Right lobe of liver (tissue), 6 donors: ENCODE data around the gene TOX3. TPM values are rescaled to one million over a fixed set of nuclear protein-coding genes. Genes with fewer than 3 reads are reported as not detected.

Experiments
- ATAC-seq, 4 donors: fragments of 200-7000 bp; cut with Tn5 transposase; one replicate each; pipeline ENCODE4 v1.9.1; 2020; ENCODE audit warnings: mild to moderate bottlenecking in 4 of 4, moderate library complexity in 4 of 4
- DNase-seq, 3 donors: peaks; one replicate each; pipeline ENCODE4 v3.0.0-alpha.2; 2020
- H3K27ac ChIP-seq, 3 donors: fragments of 200-600 bp; one replicate each; pipeline ENCODE4 v1.8.0; 2022
- H3K27me3 ChIP-seq, 2 donors: fragments of 200-600 bp; one replicate each; pipeline ENCODE4 v1.8.0; 2022
- H3K36me3 ChIP-seq, 4 donors: fragments of 200-600 bp; sonication (generic) in 1 of 4; one replicate each; pipeline versions ENCODE4 v1.5.1 to v1.8.0; 2017 to 2022; ENCODE audit warnings: control low read depth in 1 of 4
- H3K4me1 ChIP-seq, 4 donors: fragments of 200-600 bp; sonication (generic) in 1 of 4; one replicate each; pipeline versions ENCODE4 v1.5.1 to v1.8.0; 2017 to 2022; ENCODE audit warnings: control low read depth in 1 of 4
- H3K4me3 ChIP-seq, 3 donors: fragments of 200-600 bp; one replicate each; pipeline ENCODE4 v1.8.0; 2022
- H3K9me3 ChIP-seq, 4 donors: fragments of 200-600 bp; sonication (generic) in 1 of 4; one replicate each; pipeline versions ENCODE4 v1.5.1 to v1.8.0; 2017 to 2022; ENCODE audit warnings: control low read depth in 1 of 4
- CTCF ChIP-seq, 4 donors: fragments of 200-600 bp in 3 of 4; fragments of 450-650 bp in 1 of 4; IDR thresholded peaks; one replicate each; pipeline versions ENCODE4 v1.5.1 to v1.8.0; 2016 to 2022; ENCODE audit warnings: antibody characterized with exemption in 4 of 4, mild to moderate bottlenecking in 2 of 4
- POLR2A ChIP-seq: fragments of 450-650 bp; IDR thresholded peaks from one replicate; pipeline ENCODE4 v1.6.1; 2017; ENCODE audit warnings: antibody characterized with exemption, mild to moderate bottlenecking
- WGBS: methylation state at CpG from one replicate; pipeline ENCODE4 v1.1.6; 2018; ENCODE audit warnings: low coverage, low lambda C conversion rate; ENCODE audit not compliant: insufficient coverage; ENCODE audit errors: missing lambda C conversion rate; 5-methylcytosine and 5-hydroxymethylcytosine counted together
- intact Hi-C, 2 donors: fragments of 100-400 bp; cut with DNase I; formaldehyde crosslinking; loops; one replicate each; pipeline versions ENCODE4 v1.11.2 to v1.14.1; 2022
- total RNA-seq, 6 experiments: library from RNA; depleted of rRNA in 2 of 6; stranded (reverse); fragments of >200 nt in 2 of 6; fragmentation: NEBNext Ultra II Directional in 3 of 6; extraction: Animal tissue kit (Norgen Biotek cat#: 25700) in 3 of 6; gene quantifications; one replicate each; pipeline versions ENCODE4 v1.1.0 to v1.2.4, GENCODE V29; 2016 to 2023
- donor health status: DM: no; HTN: yes; CAD: no.
- donor health status: DM: no; HTN: no; CAD: no.
- donor health status: DM: no; HTN: no; CAD: no.
- donor health status: DM: no; HTN: yes; CAD: no.
- donor health status: DM: no; HTN: yes; CAD: no.

Gene TOX3
- total RNA-seq, 6 experiments from 2014 or later, result 0.92 to 5.8 (median 3.6) TPM

GRCh38 chr16:52470585-52470984, 76.4 kb downstream of the TOX3 start:
- Histone ChIP-seq H3K4me1 (no peaks in the 10 kb centered on the region), H3K9me3 (no peaks in the 10 kb centered on the region), H3K27me3 (no peaks in the 10 kb centered on the region), H3K4me3 (no peak overlapping the region), H3K36me3 (no peaks in the 10 kb centered on the region), H3K27ac (no peak overlapping the region)
- DNase-seq, result no peak
- WGBS, result 85% methylated on average over 4 of the region's 6 CpGs
- ATAC-seq, result no peak
- intact Hi-C loops, result no loop called here
- TF ChIP-seq POLR2A, result no peak
- no peak for TF ChIP-seq CTCF (IDR thresholded peaks at IDR 0.05)

- DNase-seq, result no peak
- H3K36me3 ChIP-seq, result no peaks in the 10 kb centered on the region
- TF ChIP-seq CTCF (IDR thresholded peaks at IDR 0.05), result no peak
- no peak for TF ChIP-seq POLR2A
- no peaks in the 10 kb centered on the region for H3K4me1 ChIP-seq
- WGBS, result 93% methylated on average over 3 of the region's 3 CpGs
- ATAC-seq, result no peak
- H3K4me3 ChIP-seq, result no peak overlapping the region
- intact Hi-C loops, result no loop called here
- no peaks in the 10 kb centered on the region for H3K9me3 ChIP-seq
- no peak overlapping the region for H3K27ac ChIP-seq
- no peaks in the 10 kb centered on the region for H3K27me3 ChIP-seq
These were observed 77.2 kb downstream of the TOX3 start for GRCh38 chr16:52469775-52470174.

- Histone ChIP-seq H3K36me3 (no peaks in the 10 kb centered on the region), H3K9me3 (no peaks in the 10 kb centered on the region), H3K4me1 (no peaks in the 10 kb centered on the region), H3K27ac (no peak overlapping the region), H3K4me3 (no peak overlapping the region), H3K27me3 (no peaks in the 10 kb centered on the region)
- intact Hi-C loops, result no loop called here
- ATAC-seq (no peak), DNase-seq (no peak)
- 91% methylated on average over 6 of the region's 6 CpGs for WGBS
- TF ChIP-seq CTCF (IDR thresholded peaks at IDR 0.05), result no peak
- no peak for TF ChIP-seq POLR2A
These were observed 77.9 kb downstream of the TOX3 start for GRCh38 chr16:52469091-52469490.

- no peak overlapping the region for H3K4me3 ChIP-seq
- DNase-seq (no peak), ATAC-seq (no peak)
- no peaks in the 10 kb centered on the region for H3K4me1 ChIP-seq
- intact Hi-C loops, result no loop called here
- H3K27me3 ChIP-seq, result no peaks in the 10 kb centered on the region
- TF ChIP-seq POLR2A (no peak), CTCF (IDR thresholded peaks at IDR 0.05) (no peak)
- no peaks in the 10 kb centered on the region for H3K9me3 ChIP-seq
- 100% methylated on average over 1 of the region's 1 CpG for WGBS
- no peak overlapping the region for H3K27ac ChIP-seq
- no peaks in the 10 kb centered on the region for H3K36me3 ChIP-seq
These were observed 79.2 kb downstream of the TOX3 start for GRCh38 chr16:52467753-52468152.

- no peak for ATAC-seq
- no peak for DNase-seq
- H3K27ac ChIP-seq, result no peak overlapping the region
- no peak overlapping the region for H3K4me3 ChIP-seq
- 37% methylated on average over 3 of the region's 3 CpGs for WGBS
- intact Hi-C loops, result no loop called here
- TF ChIP-seq POLR2A (no peak), CTCF (IDR thresholded peaks at IDR 0.05) (no peak)
- H3K27me3 ChIP-seq, result no peaks in the 10 kb centered on the region
- H3K9me3 ChIP-seq, result no peaks in the 10 kb centered on the region
- no peaks in the 10 kb centered on the region for H3K4me1 ChIP-seq
- H3K36me3 ChIP-seq, result no peaks in the 10 kb centered on the region
These were observed 79.9 kb downstream of the TOX3 start for GRCh38 chr16:52466994-52467393.
